Kidney (tissue), 14 donors: ENCODE data around the gene NRG3. TPM values are rescaled to one million over a fixed set of nuclear protein-coding genes. Genes with fewer than 3 reads are reported as not detected.
A peak's percentile ranks its signal among the peaks of the same experiment; 100 is the strongest.
"Not testable (repeated sequence)": the region's sequence is repeated elsewhere in the genome, so short reads cannot be mapped to it uniquely, and the experiment has no call there.

Source experiments
- DNase-seq, 5 donors: peaks; one replicate each; pipeline ENCODE4 v3.0.0-alpha.2; 2013 to 2020
- FAIRE-seq: peaks from 2 replicates; lab custom pipeline; 2012; peaks lifted over from hg19 to GRCh38; lab: Jason Lieb, UNC
- H3K27ac ChIP-seq, 2 donors: one replicate each; pipeline ENCODE4 v1.7.0; 2013; ENCODE audit warnings: low read depth in 2 of 2, low read length in 2 of 2, inconsistent platforms in 1 of 2
- H3K27me3 ChIP-seq: one replicate; pipeline ENCODE4 v1.7.1; 2013; ENCODE audit warnings: low read length, inconsistent platforms; ENCODE audit not compliant: control insufficient read depth, insufficient read depth
- H3K36me3 ChIP-seq, 3 donors: one replicate each; pipeline versions ENCODE4 v1.7.0 to v1.7.1; 2013; ENCODE audit warnings: low read length in 3 of 3, control low read depth in 1 of 3, inconsistent platforms in 1 of 3; ENCODE audit not compliant: insufficient read depth in 3 of 3, control insufficient read depth in 2 of 3
- H3K4me1 ChIP-seq, 3 donors: one replicate each; pipeline versions ENCODE4 v1.7.0 to v1.7.1; 2013; ENCODE audit warnings: low read length in 3 of 3, inconsistent platforms in 1 of 3, low read depth in 1 of 3; ENCODE audit not compliant: control insufficient read depth in 2 of 3, insufficient read depth in 2 of 3
- H3K4me3 ChIP-seq, 3 donors: one replicate each; pipeline versions ENCODE4 v1.7.0 to v1.8.1; 2013; ENCODE audit warnings: low read length in 3 of 3, control low read depth in 1 of 3, inconsistent platforms in 1 of 3
- H3K9ac ChIP-seq, 3 donors: one replicate each; pipeline versions ENCODE4 v1.7.0 to v1.7.1; 2013; ENCODE audit warnings: low read length in 3 of 3, control low read depth in 1 of 3, inconsistent platforms in 1 of 3
- H3K9me3 ChIP-seq, 3 donors: one replicate each; pipeline versions ENCODE4 v1.7.0 to v1.7.1; 2013; ENCODE audit warnings: low read length in 3 of 3, control low read depth in 1 of 3, inconsistent platforms in 1 of 3; ENCODE audit not compliant: control insufficient read depth in 2 of 3, insufficient read depth in 1 of 3
- intact Hi-C: fragments of 100-400 bp; cut with DNase I; formaldehyde crosslinking; loops from one replicate; pipeline ENCODE4 v1.11.1; 2022
- polyA plus RNA-seq: library from polyadenylated mRNA; stranded (reverse); fragments of 350-450 nt; fragmentation: Illumina TruSeq; extraction: RNeasy Lipid Tissue Mini Kit (QIAGEN cat#74804); gene quantifications from one replicate; pipeline ENCODE4 v1.2.3, GENCODE V29; 2014; ENCODE audit warnings: low read depth, low replicate concordance; ENCODE audit not compliant: insufficient read depth
- total RNA-seq: library from RNA; stranded (reverse); fragmentation: NEBNext Ultra II Directional; extraction: Animal tissue kit (Norgen Biotek cat#: 25700); gene quantifications from one replicate; pipeline ENCODE4 v1.2.1, GENCODE V29; 2021
- TF ChIP-seq, protein P1 (sequence below): IDR thresholded peaks from 3 replicates; pipeline ENCODE4 v1.5.1; 2012; ENCODE audit warnings: mild to moderate bottlenecking, moderate library complexity, borderline replicate concordance; ENCODE audit not compliant: insufficient read depth; ENCODE audit errors: extremely low read depth
- donor health status: control.
- donor health status: control.
- donor health status: control.
- donor health status: control.
- donor health status: control.
- donor health status: DM: yes; HTN: yes; CAD: no.
- donor health status: Normal renal cell carcinoma (clear cell type).

The NRG3 gene
- total and polyA plus RNA-seq, 2 donors from 2014 or later, result 0.62 to 5.4 TPM

GRCh38 chr10:82660986-82661385 is 786.0 kb downstream of the NRG3 start:
- H3K27ac ChIP-seq, result no peak overlapping the region
- no peak for FAIRE-seq
- no peaks in the 10 kb centered on the region for H3K36me3 ChIP-seq
- peak in 1 of 5 donors; percentile 24 for DNase-seq
- intact Hi-C loops, result no loop called here
- H3K4me3 ChIP-seq, result no peak overlapping the region
- TF ChIP-seq, protein P1, sequence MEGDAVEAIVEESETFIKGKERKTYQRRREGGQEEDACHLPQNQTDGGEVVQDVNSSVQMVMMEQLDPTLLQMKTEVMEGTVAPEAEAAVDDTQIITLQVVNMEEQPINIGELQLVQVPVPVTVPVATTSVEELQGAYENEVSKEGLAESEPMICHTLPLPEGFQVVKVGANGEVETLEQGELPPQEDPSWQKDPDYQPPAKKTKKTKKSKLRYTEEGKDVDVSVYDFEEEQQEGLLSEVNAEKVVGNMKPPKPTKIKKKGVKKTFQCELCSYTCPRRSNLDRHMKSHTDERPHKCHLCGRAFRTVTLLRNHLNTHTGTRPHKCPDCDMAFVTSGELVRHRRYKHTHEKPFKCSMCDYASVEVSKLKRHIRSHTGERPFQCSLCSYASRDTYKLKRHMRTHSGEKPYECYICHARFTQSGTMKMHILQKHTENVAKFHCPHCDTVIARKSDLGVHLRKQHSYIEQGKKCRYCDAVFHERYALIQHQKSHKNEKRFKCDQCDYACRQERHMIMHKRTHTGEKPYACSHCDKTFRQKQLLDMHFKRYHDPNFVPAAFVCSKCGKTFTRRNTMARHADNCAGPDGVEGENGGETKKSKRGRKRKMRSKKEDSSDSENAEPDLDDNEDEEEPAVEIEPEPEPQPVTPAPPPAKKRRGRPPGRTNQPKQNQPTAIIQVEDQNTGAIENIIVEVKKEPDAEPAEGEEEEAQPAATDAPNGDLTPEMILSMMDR, result no peak
- no peaks in the 10 kb centered on the region for H3K9me3 ChIP-seq
- H3K4me1 ChIP-seq, result no peaks in the 10 kb centered on the region
- H3K27me3 ChIP-seq, result no peaks in the 10 kb centered on the region
- no peak overlapping the region for H3K9ac ChIP-seq

DNA sequence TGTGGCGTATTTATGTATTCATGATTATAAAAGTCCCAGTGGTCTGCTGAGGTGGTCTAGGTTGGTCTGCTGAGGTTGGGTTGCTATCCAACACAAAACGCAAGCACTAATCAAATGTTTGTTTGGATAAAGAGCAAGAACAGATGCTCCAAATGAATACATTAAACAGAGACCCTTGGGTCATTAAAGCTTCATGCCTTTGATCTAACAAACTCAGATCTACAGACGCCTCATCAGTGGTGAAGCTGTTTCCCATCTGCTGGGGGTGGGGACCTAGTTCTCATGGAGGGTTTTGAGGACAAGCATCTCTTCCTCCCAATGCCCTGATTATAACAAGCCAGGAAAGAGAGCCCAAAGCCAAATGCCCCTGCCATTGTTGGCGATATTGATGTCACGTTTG is 786.7 kb downstream of the NRG3 start:
- H3K4me1 ChIP-seq, result no peaks in the 10 kb centered on the region
- TF ChIP-seq, protein P1, result no peak
- no peak overlapping the region for H3K9ac ChIP-seq
- DNase-seq (no peak), FAIRE-seq (no peak)
- H3K27me3 ChIP-seq, result no peaks in the 10 kb centered on the region
- H3K27ac ChIP-seq, result no peak overlapping the region
- H3K36me3 ChIP-seq, result no peaks in the 10 kb centered on the region
- H3K9me3 ChIP-seq, result no peaks in the 10 kb centered on the region
- intact Hi-C loops, result no loop called here
- H3K4me3 ChIP-seq, result no peak overlapping the region

DNA sequence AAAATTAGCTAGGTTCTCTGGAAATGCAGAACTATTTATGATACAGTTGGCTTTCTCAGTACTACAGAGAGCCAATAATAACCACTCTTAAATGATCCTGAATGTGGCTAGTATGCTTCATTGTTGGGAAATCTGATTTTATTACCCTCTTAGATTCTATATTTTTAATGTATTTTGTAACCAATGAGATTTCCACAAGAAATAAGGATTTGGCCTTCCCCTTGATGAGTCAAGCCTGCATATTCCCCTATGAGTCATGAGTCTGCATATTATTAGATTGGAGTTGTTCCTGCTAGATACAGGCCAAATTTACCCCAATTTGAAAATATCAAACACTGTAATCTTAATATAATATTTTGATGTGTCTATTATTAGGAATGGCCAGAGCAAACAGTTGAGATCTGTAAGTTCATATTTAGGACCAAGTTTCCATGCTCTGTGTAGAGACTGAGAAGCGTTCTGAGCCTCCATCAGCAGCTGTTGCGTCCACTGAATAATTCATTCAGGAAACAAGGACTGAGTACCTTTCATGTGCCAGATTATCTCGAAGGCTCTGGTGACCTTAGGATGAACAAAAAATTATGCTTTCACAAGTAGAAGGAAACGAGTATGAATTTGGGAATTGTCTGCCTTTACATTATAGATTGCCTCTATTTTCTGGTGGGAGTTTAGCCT is 793.4 kb downstream of the NRG3 start:
- Histone ChIP-seq H3K27me3 (no peaks in the 10 kb centered on the region), H3K36me3 (no peaks in the 10 kb centered on the region), H3K4me1 (no peaks in the 10 kb centered on the region), H3K9me3 (no peaks in the 10 kb centered on the region), H3K27ac (no peak overlapping the region), H3K4me3 (no peak overlapping the region), H3K9ac (no peak overlapping the region)
- TF ChIP-seq, protein P1, result no peak
- intact Hi-C loops, result no loop called here
- FAIRE-seq, result no peak
- no peak for DNase-seq

DNA sequence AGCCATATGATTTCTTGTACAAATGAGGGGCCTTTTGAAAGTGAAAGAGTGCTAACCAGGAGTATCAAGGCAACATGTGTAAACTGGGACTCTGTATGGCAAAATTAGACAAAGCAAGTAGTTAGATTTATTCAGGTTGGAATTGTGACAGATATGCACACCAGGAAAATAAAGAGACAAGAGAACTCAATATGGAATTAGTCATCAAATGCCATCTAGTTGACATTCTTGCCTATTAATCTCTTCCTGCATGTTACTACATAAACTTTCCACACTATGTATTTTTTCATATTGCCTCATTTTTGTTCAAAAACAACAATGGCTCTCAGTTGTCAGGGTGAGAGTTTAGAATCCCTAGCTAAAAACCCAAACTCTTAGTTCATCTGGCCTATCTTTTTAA is 799.0 kb downstream of the NRG3 start:
- no peak for DNase-seq
- H3K9me3 ChIP-seq, result no peaks in the 10 kb centered on the region
- no peaks in the 10 kb centered on the region for H3K36me3 ChIP-seq
- TF ChIP-seq, protein P1, result no peak
- intact Hi-C loops, result no loop called here
- no peaks in the 10 kb centered on the region for H3K27me3 ChIP-seq
- FAIRE-seq, result no peak
- H3K27ac ChIP-seq, result no peak overlapping the region
- no peaks in the 10 kb centered on the region for H3K4me1 ChIP-seq
- H3K4me3 ChIP-seq, result no peak overlapping the region
- no peak overlapping the region for H3K9ac ChIP-seq

DNA sequence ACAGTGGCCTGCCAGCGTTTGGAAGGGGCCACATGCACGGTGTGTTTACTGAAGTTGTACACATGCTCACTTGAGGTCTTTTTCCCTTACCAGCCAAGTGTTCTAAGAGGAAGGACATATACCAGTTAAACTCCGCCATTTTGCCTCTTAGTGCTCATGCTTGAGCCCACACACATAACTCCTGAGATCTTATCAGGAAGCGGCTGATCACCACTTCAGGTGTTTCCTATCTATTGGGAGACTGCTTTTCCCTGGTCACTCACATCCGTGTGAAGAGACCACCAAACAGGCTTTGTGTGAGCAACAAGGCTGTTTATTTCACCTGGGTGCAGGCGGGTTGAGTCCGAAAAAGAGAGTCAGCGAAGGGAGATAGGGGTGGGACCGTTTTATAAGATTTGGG is 802.9 kb downstream of the NRG3 start:
- H3K36me3 ChIP-seq, H3K27ac ChIP-seq, H3K4me3 ChIP-seq, H3K9me3 ChIP-seq, DNase-seq, FAIRE-seq, H3K4me1 ChIP-seq, intact Hi-C loops, H3K27me3 ChIP-seq, H3K9ac ChIP-seq: not testable (repeated sequence)
